Brain pericyte (primary cell): ENCODE results near the gene R3HDM2.

ENCODE experiments used
- DNase-seq: peaks from one replicate; pipeline ENCODE4 v3.0.0-alpha.2; 2012; ENCODE audit warnings: low read depth, low spot score

R3HDM2 gene

GRCh38 chr12:57241402-57242310 lies 189.2 kb downstream of the R3HDM2 start:
- no peak for DNase-seq

GRCh38 chr12:57240926-57241401 lies 189.9 kb downstream of the R3HDM2 start:
- no peak for DNase-seq

- DNase-seq = no peak
These were observed 190.5 kb downstream of the R3HDM2 start for GRCh38 chr12:57240066-57240921.

GRCh38 chr12:57239587-57240065 lies 191.2 kb downstream of the R3HDM2 start:
- DNase-seq = no peak

- DNase-seq = no peak
These were observed 191.8 kb downstream of the R3HDM2 start for GRCh38 chr12:57238854-57239554.

- no peak for DNase-seq
These were observed 192.7 kb downstream of the R3HDM2 start for GRCh38 chr12:57237932-57238853.

- DNase-seq = no peak
These were observed 193.3 kb downstream of the R3HDM2 start for GRCh38 chr12:57237596-57237931.

- DNase-seq = no peak
These were observed 193.8 kb downstream of the R3HDM2 start for GRCh38 chr12:57236925-57237595.

- DNase-seq = no peak
These were observed 194.5 kb downstream of the R3HDM2 start for GRCh38 chr12:57236201-57236924.

- DNase-seq = no peak
These were observed 195.1 kb downstream of the R3HDM2 start for GRCh38 chr12:57235728-57236131.

GRCh38 chr12:57235017-57235727 lies 195.7 kb downstream of the R3HDM2 start:
- DNase-seq = peak; percentile 90

- no peak for DNase-seq
These were observed 196.2 kb downstream of the R3HDM2 start for GRCh38 chr12:57234571-57235016.

- no peak for DNase-seq
These were observed 196.6 kb downstream of the R3HDM2 start for GRCh38 chr12:57234233-57234570.

GRCh38 chr12:57233357-57234232 lies 197.2 kb downstream of the R3HDM2 start:
- no peak for DNase-seq

GRCh38 chr12:57232156-57232756 lies 198.6 kb downstream of the R3HDM2 start:
- DNase-seq = no peak

GRCh38 chr12:57231276-57232021 lies 199.4 kb downstream of the R3HDM2 start:
- no peak for DNase-seq
